HUDEP-2 (cell line): ENCODE results near the gene ZSWIM4.
A peak's percentile ranks its signal among the peaks of the same experiment; 100 is the strongest.
"Not testable (repeated sequence)": the region's sequence is repeated elsewhere in the genome, so short reads cannot be mapped to it uniquely, and the experiment has no call there.

Experiments
- DNase-seq, 76 experiments: peaks; one replicate each; lab custom pipeline; 2025; ENCODE audit not compliant: unreplicated experiment in 76 of 76; lab: John Stamatoyannopoulos, UW

ZSWIM4 gene

GRCh38 chr19:13846557-13847406, 51.5 kb downstream of the ZSWIM4 start:
- peak in 69 of 76 experiments; percentile 50 to 99 (median 80) for DNase-seq

GRCh38 chr19:13847407-13848339, 52.4 kb downstream of the ZSWIM4 start:
- peak in 71 of 76 experiments; percentile 47 to 94 (median 84) for DNase-seq

- no peak for DNase-seq
Measured at GRCh38 chr19:13848340-13848677, 53.1 kb downstream of the ZSWIM4 start.

- DNase-seq: peak in 1 of 76 experiments; percentile 31
Measured at GRCh38 chr19:13848798-13849676, 53.8 kb downstream of the ZSWIM4 start.

- peak in 64 of 76 experiments; percentile 33 to 92 (median 75) for DNase-seq
Measured at GRCh38 chr19:13849991-13850909, 55.0 kb downstream of the ZSWIM4 start.

- DNase-seq: peak in 64 of 76 experiments; percentile 22 to 88 (median 68)
Measured at GRCh38 chr19:13850910-13851733, 55.9 kb downstream of the ZSWIM4 start.

- not testable (repeated sequence) for DNase-seq
Measured at GRCh38 chr19:13851734-13852114, 56.5 kb downstream of the ZSWIM4 start.

- not testable (repeated sequence) for DNase-seq
Measured at GRCh38 chr19:13852171-13852707, 57.0 kb downstream of the ZSWIM4 start.

- DNase-seq: peak in 44 of 76 experiments; percentile 16 to 74 (median 48)
Measured at GRCh38 chr19:13856497-13856896, 61.3 kb downstream of the ZSWIM4 start.

GRCh38 chr19:13859361-13859880, 64.2 kb downstream of the ZSWIM4 start:
- DNase-seq: peak in 7 of 76 experiments; percentile 15 to 38 (median 27)

- no peak for DNase-seq
Measured at GRCh38 chr19:13860679-13861391, 65.6 kb downstream of the ZSWIM4 start.

GRCh38 chr19:13861392-13861713, 66.1 kb downstream of the ZSWIM4 start:
- no peak for DNase-seq

- DNase-seq: peak in 72 of 76 experiments; percentile 40 to 95 (median 84)
Measured at GRCh38 chr19:13861714-13862531, 66.7 kb downstream of the ZSWIM4 start.

GRCh38 chr19:13864046-13864666, 68.9 kb downstream of the ZSWIM4 start:
- DNase-seq: no peak

- no peak for DNase-seq
Measured at GRCh38 chr19:13864667-13865570, 69.7 kb downstream of the ZSWIM4 start.
